Endothelial cell of umbilical vein (primary cell): ENCODE results near the gene MARCKSL1. TPM values are rescaled to one million over a fixed set of nuclear protein-coding genes. Genes with fewer than 3 reads are reported as not detected.
A peak's percentile ranks its signal among the peaks of the same experiment; 100 is the strongest.

ENCODE experiments used
- BruUV-seq: library from RNA; stranded (reverse); fragments of 400-500 nt; replicated peaks from 2 replicates; lab custom pipeline; 2021; lab: Mats Ljungman, UMichigan
- CTCF ChIA-PET: fragments of 300-600, 350-600 bp; sonication (Branson Sonifier 250); formaldehyde crosslinking; loops from one replicate; lab custom pipeline; 2021; ENCODE audit warnings: antibody characterized with exemption, inconsistent platforms; lab: Charles Lee
- POLR2A ChIA-PET: fragments of 300-600, 350-600 bp; sonication (Branson Sonifier 250); formaldehyde crosslinking; loops from one replicate; lab custom pipeline; 2021; ENCODE audit warnings: antibody characterized with exemption, inconsistent platforms; lab: Charles Lee
- DNase-seq: peaks from one replicate; pipeline ENCODE4 v3.0.0-alpha.2; 2011; ENCODE audit warnings: low read depth, low spot score
- FAIRE-seq: peaks from 2 replicates; lab custom pipeline; 2011; peaks lifted over from hg19 to GRCh38; lab: Jason Lieb, UNC
- H2AFZ ChIP-seq: 2 replicates; pipeline ENCODE4 v1.6.0; 2012; ENCODE audit warnings: low read depth, low read length, control low read depth, inconsistent platforms
- H3K27ac ChIP-seq: 2 replicates; pipeline ENCODE4 v1.5.1; 2011; ENCODE audit warnings: low read depth, mild to moderate bottlenecking, control low read depth, low read length, moderate library complexity; ENCODE audit not compliant: insufficient read depth
- H3K27me3 ChIP-seq, 2 experiments: 2 replicates each; pipeline versions ENCODE4 v1.6.0 to v1.6.1; 2011; ENCODE audit warnings: low read length in 2 of 2, mixed read lengths in 1 of 2; ENCODE audit not compliant: control insufficient read depth in 2 of 2, insufficient read depth in 2 of 2
- H3K36me3 ChIP-seq, 2 experiments: 2 replicates in 1 of 2; 3 replicates in 1 of 2; pipeline ENCODE4 v1.5.1; 2011; ENCODE audit warnings: low read length in 2 of 2, mild to moderate bottlenecking in 1 of 2, moderate library complexity in 1 of 2; ENCODE audit not compliant: control insufficient read depth in 2 of 2, insufficient read depth in 2 of 2; ENCODE audit errors: extremely low read depth in 1 of 2
- H3K4me1 ChIP-seq: 3 replicates; pipeline ENCODE4 v1.5.1; 2011; ENCODE audit warnings: mild to moderate bottlenecking, low read length; ENCODE audit not compliant: control insufficient read depth, insufficient read depth; ENCODE audit errors: extremely low read depth
- H3K4me2 ChIP-seq: 2 replicates; pipeline ENCODE4 v1.6.1; 2011; ENCODE audit warnings: low read length, control low read depth, mixed read lengths; ENCODE audit not compliant: insufficient read depth
- H3K4me3 ChIP-seq, 3 experiments: fragments of 200-600 bp in 1 of 3; sonication (generic), shearing (Covaris generic) in 1 of 3; replicated peaks in 1 of 3; 2 replicates each; pipeline ENCODE4 v1.5.1; 2011 to 2016; ENCODE audit warnings: control low read depth in 3 of 3, low read length in 3 of 3, mild to moderate bottlenecking in 2 of 3, inconsistent platforms in 1 of 3, low read depth in 1 of 3, moderate library complexity in 1 of 3; ENCODE audit not compliant: insufficient read depth in 1 of 3
- H3K79me2 ChIP-seq: 2 replicates; pipeline ENCODE4 v1.6.0; 2012; ENCODE audit warnings: low read length, inconsistent platforms; ENCODE audit not compliant: control insufficient read depth, insufficient read depth
- H3K9ac ChIP-seq: replicated peaks from 2 replicates; pipeline ENCODE3; 2011; ENCODE audit warnings: low read length, control low read depth; ENCODE audit not compliant: insufficient read depth; ENCODE audit errors: extremely low read depth
- H3K9me1 ChIP-seq: replicated peaks from 3 replicates; pipeline ENCODE4 v1.6.0; 2011; ENCODE audit warnings: mild to moderate bottlenecking, low read length; ENCODE audit not compliant: control insufficient read depth, insufficient read depth; ENCODE audit errors: extremely low read depth
- H3K9me3 ChIP-seq: replicated peaks from 2 replicates; pipeline ENCODE4 v1.5.1; 2012; ENCODE audit warnings: low read length, inconsistent platforms; ENCODE audit not compliant: control insufficient read depth, insufficient read depth
- H4K20me1 ChIP-seq: replicated peaks from 2 replicates; pipeline ENCODE3; 2011; ENCODE audit warnings: mild to moderate bottlenecking, low read length; ENCODE audit not compliant: control insufficient read depth, insufficient read depth; ENCODE audit errors: extremely low read depth
- EZH2 ChIP-seq: IDR thresholded peaks from 2 replicates; pipeline ENCODE4 v1.6.1; 2012; ENCODE audit warnings: borderline replicate concordance, low read depth, mild to moderate bottlenecking, moderate library complexity, low read length, inconsistent platforms; ENCODE audit not compliant: severe bottlenecking
- FOS ChIP-seq: IDR thresholded peaks from 2 replicates; pipeline ENCODE4 v1.6.1; 2011; ENCODE audit warnings: mild to moderate bottlenecking, low read length, moderate library complexity, borderline replicate concordance; ENCODE audit not compliant: insufficient read depth
- GATA2 ChIP-seq: IDR thresholded peaks from 2 replicates; pipeline ENCODE4 v1.7.0; 2011; ENCODE audit warnings: low read depth, mild to moderate bottlenecking, moderate library complexity, mixed read lengths, low read length; ENCODE audit not compliant: insufficient read length, insufficient read depth
- JUN ChIP-seq: IDR thresholded peaks from 2 replicates; pipeline ENCODE4 v1.6.1; 2011; ENCODE audit warnings: borderline replicate concordance, low read depth; ENCODE audit not compliant: insufficient read length, insufficient read depth
- MAX ChIP-seq: IDR thresholded peaks from 2 replicates; pipeline ENCODE4 v1.6.1; 2011; ENCODE audit not compliant: insufficient read depth, insufficient read length
- MYC ChIP-seq: IDR thresholded peaks from one replicate; pipeline ENCODE4 v1.6.1; 2011; ENCODE audit warnings: mild to moderate bottlenecking, low read depth, low read length
- POLR2A ChIP-seq: IDR thresholded peaks from 2 replicates; pipeline ENCODE4 v1.6.1; 2012; ENCODE audit warnings: low read depth, mild to moderate bottlenecking, control low read depth, low read length
- POLR2AphosphoS5 ChIP-seq: IDR thresholded peaks from 2 replicates; pipeline ENCODE4 v1.6.1; 2012; ENCODE audit warnings: low read depth, mild to moderate bottlenecking, control low read depth, low read length, moderate library complexity; ENCODE audit not compliant: insufficient read depth
- dilution Hi-C: fragments of 300-500 bp; cut with MboI; formaldehyde crosslinking; loops from one replicate; pipeline ENCODE4 v1.15.0; 2019; ENCODE audit warnings: low sequenced_read_pairs; ENCODE audit not compliant: extremely low pct_ligation_motif_present
- intact Hi-C: fragments of 100-400 bp; cut with micrococcal nuclease; formaldehyde crosslinking; loops from one replicate; pipeline ENCODE4 v1.10.0; 2022
- polyA plus RNA-seq, 4 experiments: library from polyadenylated mRNA; depleted of rRNA in 3 of 4; stranded (reverse) in 3 of 4; unstranded in 1 of 4; fragments of >200 nt; gene quantifications; 2 replicates each; pipeline versions ENCODE4 v1.2.1 to v1.2.3, GENCODE V29; 2011 to 2012; ENCODE audit warnings: missing spikeins in 1 of 4
- total RNA-seq: library from RNA; stranded (reverse); gene quantifications from 2 replicates; pipeline ENCODE4 v1.2.3, GENCODE V29; 2021
- TF ChIP-seq, protein P1 (sequence below), 2 donors: IDR thresholded peaks; 1 replicate in 1 of 2; 2 replicates in 1 of 2; pipeline ENCODE4 v1.5.1; 2011; ENCODE audit warnings: low read length in 2 of 2, mild to moderate bottlenecking in 2 of 2, moderate library complexity in 2 of 2, control low read depth in 1 of 2, inconsistent platforms in 1 of 2, low read depth in 1 of 2; ENCODE audit not compliant: insufficient read depth in 1 of 2; ENCODE audit errors: extremely low read depth in 1 of 2

MARCKSL1 gene
- total and polyA plus RNA-seq, 2 donors (not counting 3 experiments of a cell fraction or from before 2014, with no cell fraction given): 265 to 318 TPM

GRCh38 chr1:32363713-32364112, 27.7 kb upstream of the MARCKSL1 start:
- H3K4me3 ChIP-seq: no peak overlapping the region
- CTCF ChIA-PET: interaction anchor here (1.7 to 2.0 kb wide), 2 partner anchors 10 to 147 kb away, joined by 5 to 16 read pairs; no protein-coding TSS in a partner anchor
- POLR2A ChIA-PET: interaction anchor here (1.7 kb wide), 1 partner anchor 28 kb away, joined by 8 read pairs; the partner anchor contains the start of gene MARCKSL1
- H3K9ac ChIP-seq: no peak overlapping the region
- no peak overlapping the region for H3K27ac ChIP-seq
- H3K4me1 ChIP-seq: peaks cover 7% of the 10 kb centered on the region
- TF ChIP-seq MAX (no peak), POLR2A (peak; percentile 9)
- no TSS peak for BruUV-seq
- H3K27me3 ChIP-seq: no peaks in the 10 kb centered on the region
- H3K4me2 ChIP-seq: no peak overlapping the region
- FAIRE-seq (no peak), DNase-seq (no peak)
- H3K36me3 ChIP-seq: peaks cover 5 to 35% of the 10 kb centered on the region in 2 experiments
- H4K20me1 ChIP-seq: no peaks in the 10 kb centered on the region
- dilution Hi-C loops (no loop called here), intact Hi-C loops (loop anchor here (5.0 kb wide), 1 partner anchor 146 kb away; no protein-coding TSS in a partner anchor)
- no peaks in the 10 kb centered on the region for H3K9me1 ChIP-seq
- H3K79me2 ChIP-seq: no peaks in the 10 kb centered on the region
- H2AFZ ChIP-seq: no peak overlapping the region
- no peaks in the 10 kb centered on the region for H3K9me3 ChIP-seq

DNA sequence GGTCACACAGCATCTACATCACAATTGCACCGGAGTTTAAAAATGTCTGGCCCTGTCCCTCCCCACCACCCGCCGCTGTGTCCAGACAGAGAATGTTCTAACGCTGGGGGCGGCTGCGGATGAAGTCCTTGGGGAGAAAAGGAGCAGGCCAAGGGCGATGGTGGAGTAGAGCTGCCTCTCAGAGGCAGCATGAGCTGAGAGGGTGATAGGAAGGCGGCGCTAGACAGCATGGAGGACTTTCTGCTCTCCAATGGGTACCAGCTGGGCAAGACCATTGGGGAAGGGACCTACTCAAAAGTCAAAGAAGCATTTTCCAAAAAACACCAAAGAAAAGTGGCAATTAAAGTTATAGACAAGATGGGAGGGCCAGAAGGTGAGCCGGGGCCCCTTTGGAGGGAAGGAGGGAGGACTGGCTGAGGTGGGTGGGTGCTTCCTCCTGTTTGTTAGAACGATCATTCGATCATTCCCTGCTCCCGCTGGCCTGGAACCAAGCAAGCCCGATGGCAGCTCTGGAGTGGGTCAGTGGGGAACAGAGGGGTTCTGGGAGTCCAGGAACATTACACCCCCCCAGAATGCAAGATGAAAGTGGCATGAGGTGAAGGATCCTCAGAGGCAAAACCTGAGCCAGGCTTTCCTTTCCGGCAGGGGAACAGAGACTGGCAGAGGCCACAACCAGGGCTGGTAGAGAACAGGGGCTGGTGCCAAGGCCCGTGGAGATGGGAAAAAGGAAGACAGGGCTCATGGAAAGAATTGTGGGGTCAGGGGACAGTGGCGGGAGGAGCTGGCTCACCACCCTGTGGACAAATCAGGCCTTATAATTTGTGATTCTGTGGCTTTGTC, 26.7 kb upstream of the MARCKSL1 start, which contains the start of the genes FAM229A and TSSK3:
Gene FAM229A, minus strand, starts transcription at position 12 of the 840 bp plus-strand sequence. CDS start 394 bp downstream, outside the sequence.
Gene TSSK3, plus strand, starts transcription at position 66 of the 840 bp plus-strand sequence. Its CDS starts 163 bp downstream, at position 229.
- peaks cover 0 to 30% of the 10 kb centered on the region in 2 experiments for H3K36me3 ChIP-seq
- H3K9me1 ChIP-seq: no peaks in the 10 kb centered on the region
- no peak within 1 kb of the TSS for H3K27ac ChIP-seq
- dilution Hi-C loops: no loop called here
- TF ChIP-seq POLR2A (no peak), JUN (no peak), MYC (no peak), GATA2 (no peak), EZH2 (no peak), POLR2AphosphoS5 (no peak), MAX (no peak), FOS (no peak)
- TF ChIP-seq, protein P1, sequence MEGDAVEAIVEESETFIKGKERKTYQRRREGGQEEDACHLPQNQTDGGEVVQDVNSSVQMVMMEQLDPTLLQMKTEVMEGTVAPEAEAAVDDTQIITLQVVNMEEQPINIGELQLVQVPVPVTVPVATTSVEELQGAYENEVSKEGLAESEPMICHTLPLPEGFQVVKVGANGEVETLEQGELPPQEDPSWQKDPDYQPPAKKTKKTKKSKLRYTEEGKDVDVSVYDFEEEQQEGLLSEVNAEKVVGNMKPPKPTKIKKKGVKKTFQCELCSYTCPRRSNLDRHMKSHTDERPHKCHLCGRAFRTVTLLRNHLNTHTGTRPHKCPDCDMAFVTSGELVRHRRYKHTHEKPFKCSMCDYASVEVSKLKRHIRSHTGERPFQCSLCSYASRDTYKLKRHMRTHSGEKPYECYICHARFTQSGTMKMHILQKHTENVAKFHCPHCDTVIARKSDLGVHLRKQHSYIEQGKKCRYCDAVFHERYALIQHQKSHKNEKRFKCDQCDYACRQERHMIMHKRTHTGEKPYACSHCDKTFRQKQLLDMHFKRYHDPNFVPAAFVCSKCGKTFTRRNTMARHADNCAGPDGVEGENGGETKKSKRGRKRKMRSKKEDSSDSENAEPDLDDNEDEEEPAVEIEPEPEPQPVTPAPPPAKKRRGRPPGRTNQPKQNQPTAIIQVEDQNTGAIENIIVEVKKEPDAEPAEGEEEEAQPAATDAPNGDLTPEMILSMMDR (IDR thresholded peaks at IDR 0.05; ENCODE audit: extremely low read depth in 1 of 2, insufficient read depth in 1 of 2, low read depth in 1 of 2, low read length in 2 of 2): no peak
- no peak for FAIRE-seq
- no peaks in the 10 kb centered on the region for H3K79me2 ChIP-seq
- ChIA-PET POLR2A (interaction anchor here (1.7 kb wide), 1 partner anchor 27 kb away, joined by 8 read pairs; the partner anchor contains the start of gene MARCKSL1), CTCF (interaction anchor here (0.9 to 2.0 kb wide), 8 partner anchors 9 to 146 kb away, joined by 3 to 16 read pairs (median 4); partner anchors contain the start of gene MARCKSL1)
- no TSS peak for BruUV-seq
- intact Hi-C loops: loop anchor here (1.0 to 5.0 kb wide), 2 partner anchors 27 to 145 kb away; no protein-coding TSS in a partner anchor
- H3K9ac ChIP-seq: no peak within 1 kb of the TSS
- peaks cover 7% of the 10 kb centered on the region for H3K4me1 ChIP-seq
- no peaks in the 10 kb centered on the region for H3K27me3 ChIP-seq
- H3K4me3 ChIP-seq: peak within 1 kb of the TSS in 2 of 3 experiments; percentile 14 to 31
- H3K9me3 ChIP-seq: no peaks in the 10 kb centered on the region
- H3K4me2 ChIP-seq: peak within 1 kb of the TSS; percentile 49
- H4K20me1 ChIP-seq: no peaks in the 10 kb centered on the region
- DNase-seq: no peak
- peak within 1 kb of the TSS; percentile 17 for H2AFZ ChIP-seq
